Measurements from ENCODE around the gene CHEK2. TPM values are rescaled to one million over a fixed set of nuclear protein-coding genes. Genes with fewer than 3 reads are reported as not detected.
"Not testable (repeated sequence)": the region's sequence is repeated elsewhere in the genome, so short reads cannot be mapped to it uniquely, and the experiment has no call there.

Gene CHEK2
- total RNA-seq, 2 donors from 2014 or later: 0.66 to 2.1 TPM

GRCh38 chr22:28766628-28767027, 25.0 kb upstream of the CHEK2 start:
- DNase-seq (no peak), ATAC-seq (no peak)
- Histone ChIP-seq H3K4me3 (no peak overlapping the region), H3K36me3 (replicated peaks in 1 of 2; ENCODE audit: insufficient read depth in 1 of 2, low read depth in 2 of 2) (no peaks in the 10 kb centered on the region), H3K27ac (no peak overlapping the region), H3K9me3 (no peaks in the 10 kb centered on the region), H3K27me3 (no peaks in the 10 kb centered on the region), H3K4me1 (no peaks in the 10 kb centered on the region)
- 91% methylated on average over 3 of the region's 3 CpGs for WGBS, 2 donors
- intact Hi-C loops (cut with DNase I): no loop called here
- no peak for TF ChIP-seq POLR2A (IDR thresholded peaks at IDR 0.05)

- intact Hi-C loops (cut with DNase I); H3K4me1 ChIP-seq; ATAC-seq; DNase-seq; H3K27ac ChIP-seq; H3K27me3 ChIP-seq; H3K4me3 ChIP-seq; H3K9me3 ChIP-seq; H3K36me3 ChIP-seq (replicated peaks in 1 of 2; ENCODE audit: insufficient read depth in 1 of 2, low read depth in 2 of 2): not testable (repeated sequence)
- WGBS, 2 donors: 89% methylated on average over 4 of the region's 4 CpGs
These were observed 20.4 kb upstream of the CHEK2 start for GRCh38 chr22:28762000-28762399.

GRCh38 chr22:28761449-28761755, 19.8 kb upstream of the CHEK2 start:
- intact Hi-C loops (cut with DNase I): no loop called here
- no peak for DNase-seq
- H3K36me3 ChIP-seq (replicated peaks in 1 of 2; ENCODE audit: insufficient read depth in 1 of 2, low read depth in 2 of 2): no peaks in the 10 kb centered on the region
- H3K27ac ChIP-seq: no peak overlapping the region
- H3K27me3 ChIP-seq: no peaks in the 10 kb centered on the region
- H3K4me1 ChIP-seq: no peaks in the 10 kb centered on the region
- no peak for TF ChIP-seq POLR2A (IDR thresholded peaks at IDR 0.05)
- no peak for TF ChIP-seq CTCF (IDR thresholded peaks at IDR 0.05)
- 90 to 93% methylated on average over 10 of the region's 10 CpGs for WGBS, 2 donors
- ATAC-seq: no peak
- no peaks in the 10 kb centered on the region for H3K9me3 ChIP-seq
- H3K4me3 ChIP-seq: no peak overlapping the region

- intact Hi-C loops (cut with DNase I): no loop called here
- H3K27me3 ChIP-seq: no peaks in the 10 kb centered on the region
- H3K4me3 ChIP-seq: no peak overlapping the region
- WGBS, 2 donors: 71 to 83% methylated on average over 3 of the region's 3 CpGs
- no peak for DNase-seq
- H3K27ac ChIP-seq: no peak overlapping the region
- no peaks in the 10 kb centered on the region for H3K9me3 ChIP-seq
- H3K36me3 ChIP-seq (replicated peaks in 1 of 2; ENCODE audit: insufficient read depth in 1 of 2, low read depth in 2 of 2): no peaks in the 10 kb centered on the region
- TF ChIP-seq POLR2A (IDR thresholded peaks at IDR 0.05) (no peak), CTCF (IDR thresholded peaks at IDR 0.05) (no peak)
- H3K4me1 ChIP-seq: no peaks in the 10 kb centered on the region
- ATAC-seq: no peak
These were observed 18.4 kb upstream of the CHEK2 start for GRCh38 chr22:28759861-28760560.

- H3K4me3 ChIP-seq; H3K4me1 ChIP-seq; H3K27me3 ChIP-seq; ATAC-seq; DNase-seq; intact Hi-C loops (cut with DNase I); H3K36me3 ChIP-seq (replicated peaks in 1 of 2; ENCODE audit: insufficient read depth in 1 of 2, low read depth in 2 of 2); H3K9me3 ChIP-seq; H3K27ac ChIP-seq: not testable (repeated sequence)
- WGBS, 2 donors: 87 to 95% methylated on average over 3 of the region's 3 CpGs
These were observed 12.9 kb upstream of the CHEK2 start for GRCh38 chr22:28754512-28754911.

GRCh38 chr22:28750471-28750881, 8.9 kb upstream of the CHEK2 start:
- ATAC-seq (no peak), DNase-seq (no peak)
- TF ChIP-seq CTCF (IDR thresholded peaks at IDR 0.05) (no peak), POLR2A (IDR thresholded peaks at IDR 0.05) (no peak)
- 84 to 90% methylated on average over 6 of the region's 6 CpGs for WGBS, 2 donors
- Histone ChIP-seq H3K4me1 (no peaks in the 10 kb centered on the region), H3K27ac (no peak overlapping the region), H3K9me3 (no peaks in the 10 kb centered on the region), H3K27me3 (no peaks in the 10 kb centered on the region), H3K4me3 (no peak overlapping the region), H3K36me3 (replicated peaks in 1 of 2; ENCODE audit: insufficient read depth in 1 of 2, low read depth in 2 of 2) (peaks cover 0 to 15% of the 10 kb centered on the region in 2 donors)
- intact Hi-C loops (cut with DNase I): no loop called here

Measured in body of pancreas (tissue), 4 donors.